GM18517 (cell line): ENCODE data around the gene CDK16.
A peak's percentile ranks its signal among the peaks of the same experiment; 100 is the strongest.

Experiments used
- ATAC-seq: cut with Tn5 transposase; IDR thresholded peaks from one replicate; pipeline ENCODE4 v1.9.1; 2021; ENCODE audit warnings: mild to moderate bottlenecking, moderate library complexity; ENCODE audit not compliant: unreplicated experiment

CDK16 gene

DNA sequence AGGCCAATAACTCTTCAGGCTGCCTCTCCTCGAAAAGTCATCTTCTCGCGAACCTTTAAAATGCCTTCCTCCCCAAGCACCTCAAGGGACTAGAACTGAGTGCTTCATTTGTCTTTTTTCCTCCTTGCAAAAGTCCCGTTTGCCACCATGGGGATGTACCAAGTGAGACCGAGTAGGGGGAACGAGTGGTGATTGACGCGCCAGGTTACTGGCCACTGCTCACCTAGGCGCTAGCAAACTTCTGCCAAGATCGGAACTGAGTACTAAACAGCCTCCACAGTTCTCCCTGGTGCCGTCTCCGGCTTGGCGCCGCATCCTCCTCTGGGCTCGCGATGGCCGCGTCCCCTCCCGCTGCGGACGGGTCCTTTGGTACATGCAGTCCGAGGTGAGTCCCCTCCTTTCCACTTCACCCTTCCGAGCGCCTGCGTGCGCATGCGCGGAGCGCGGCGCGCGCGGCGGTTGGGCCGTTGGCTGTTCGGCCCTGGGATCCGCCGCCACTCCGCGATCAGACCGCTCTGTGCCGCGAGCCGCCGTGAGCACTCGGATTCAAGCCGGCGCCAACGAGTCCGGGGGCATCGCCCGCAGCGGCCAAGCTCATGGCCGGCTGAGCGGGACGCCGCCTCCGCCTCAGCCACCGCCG, at the start of gene CDK16:
CDK16 (plus strand) TSS at position 402 of the 640 bp plus-strand sequence. CDS start 4,877 bp downstream, outside the sequence.
- ATAC-seq, result peak; percentile 44

DNA sequence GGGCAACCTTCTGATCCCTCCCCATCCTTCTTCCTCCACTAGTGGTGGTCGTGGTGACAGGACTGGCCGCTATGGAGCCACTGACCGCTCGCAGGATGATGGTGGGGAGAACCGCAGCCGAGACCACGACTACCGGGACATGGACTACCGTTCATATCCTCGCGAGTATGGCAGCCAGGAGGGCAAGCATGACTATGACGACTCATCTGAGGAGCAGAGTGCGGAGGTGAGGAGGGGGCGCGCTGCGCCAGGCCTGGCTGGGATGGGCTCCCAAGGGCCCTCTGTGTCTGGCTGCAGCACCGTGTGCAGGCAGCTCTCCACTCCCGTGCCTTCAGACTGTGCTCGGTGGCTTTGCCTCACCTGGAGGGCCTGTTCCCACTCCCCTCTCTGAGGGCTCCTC, 49.2 kb upstream of the CDK16 start:
- ATAC-seq, result no peak

DNA sequence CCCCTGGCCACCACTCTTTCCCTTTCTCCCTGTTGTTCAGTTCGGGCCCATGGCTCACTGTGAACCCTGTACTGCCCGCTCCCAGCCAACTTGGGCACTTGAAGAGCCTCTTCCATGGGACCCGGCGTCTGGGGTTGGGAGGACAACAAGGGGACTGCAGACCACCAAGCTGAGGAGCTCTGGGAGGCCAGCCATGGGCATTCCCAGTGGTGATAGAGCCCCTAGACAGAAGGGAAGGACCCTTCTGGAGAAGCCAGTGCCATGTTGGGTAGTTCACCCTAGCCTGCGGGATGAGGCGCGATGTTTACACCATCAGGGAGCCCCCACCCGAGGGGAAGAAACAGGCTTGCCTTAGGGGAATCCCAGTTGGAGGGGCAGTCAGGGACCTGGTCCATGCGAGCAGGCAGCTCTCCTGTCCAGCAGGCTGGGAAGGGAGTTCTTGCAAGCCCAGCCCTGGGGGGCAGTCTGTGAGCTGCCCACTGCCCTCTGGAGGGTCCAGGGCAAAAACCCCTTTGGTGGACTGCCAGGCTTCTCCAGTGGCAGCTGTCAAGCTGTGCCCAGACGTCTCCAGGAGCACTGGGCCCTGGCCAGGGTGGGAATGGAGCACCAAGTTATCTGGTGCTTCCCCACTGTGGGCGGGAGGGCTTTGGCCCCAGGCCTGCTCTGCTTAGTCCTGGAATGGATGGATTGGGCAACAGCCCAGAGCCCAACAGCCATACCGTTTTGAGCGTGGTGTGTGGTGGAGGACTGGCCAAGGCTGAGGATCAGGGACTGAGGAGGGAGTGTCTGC, 48.6 kb upstream of the CDK16 start:
- ATAC-seq, result no peak

DNA sequence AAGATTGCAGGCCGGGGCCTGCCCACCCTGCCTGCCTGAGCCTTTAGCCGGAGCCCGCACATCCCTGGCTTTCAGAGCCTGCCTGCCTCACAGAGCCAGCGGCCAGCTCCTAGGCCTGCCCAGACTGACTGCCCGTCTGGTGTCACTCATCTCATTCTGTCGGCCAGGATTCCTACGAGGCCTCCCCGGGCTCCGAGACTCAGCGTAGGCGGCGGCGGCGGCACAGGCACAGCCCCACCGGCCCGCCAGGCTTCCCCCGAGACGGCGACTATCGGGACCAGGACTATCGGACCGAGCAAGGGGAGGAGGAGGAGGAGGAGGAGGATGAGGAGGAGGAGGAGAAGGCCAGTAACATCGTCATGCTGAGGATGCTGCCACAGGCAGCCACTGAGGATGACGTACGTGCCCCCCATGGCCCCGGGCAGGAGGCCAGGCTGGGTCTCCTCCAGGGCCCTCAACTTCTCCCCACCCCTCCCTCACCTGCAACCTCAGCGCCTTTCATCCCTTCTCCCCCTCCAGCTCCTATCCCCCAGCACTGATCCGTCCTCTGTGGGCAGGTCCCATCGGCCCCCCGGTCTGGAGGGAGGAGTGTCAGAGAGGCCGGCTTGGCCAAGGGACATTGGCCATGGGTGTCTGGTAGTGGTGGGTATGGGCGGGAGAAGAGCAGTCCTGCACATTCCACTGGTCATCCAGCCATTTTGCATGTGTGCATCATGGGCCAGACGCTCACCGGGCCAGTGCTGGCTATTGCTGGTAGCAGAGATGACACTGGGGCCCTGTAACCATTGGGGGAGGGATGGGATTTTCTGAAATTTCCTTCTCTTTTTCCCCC, 47.4 kb upstream of the CDK16 start:
- ATAC-seq, result no peak

DNA sequence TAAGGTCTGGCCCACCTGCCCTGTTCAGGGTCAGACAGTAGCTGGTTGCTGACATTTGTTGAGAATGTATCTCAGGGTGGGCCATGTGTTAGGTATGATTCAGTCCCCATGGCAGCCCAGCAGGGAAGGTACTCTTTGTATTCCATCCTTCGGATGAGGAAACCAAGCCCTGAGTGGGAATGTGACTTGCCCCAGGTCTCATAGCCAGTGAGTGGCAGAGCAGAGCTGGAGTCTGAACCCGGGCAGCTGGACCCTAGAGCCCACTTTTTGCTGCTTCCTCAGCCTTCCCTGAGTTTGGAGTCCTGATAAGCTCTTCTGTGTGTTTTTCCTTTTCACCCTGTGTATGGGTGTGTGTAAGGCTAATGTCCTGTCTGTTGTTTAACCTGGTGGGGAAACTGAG, 46.5 kb upstream of the CDK16 start:
- ATAC-seq, result no peak

DNA sequence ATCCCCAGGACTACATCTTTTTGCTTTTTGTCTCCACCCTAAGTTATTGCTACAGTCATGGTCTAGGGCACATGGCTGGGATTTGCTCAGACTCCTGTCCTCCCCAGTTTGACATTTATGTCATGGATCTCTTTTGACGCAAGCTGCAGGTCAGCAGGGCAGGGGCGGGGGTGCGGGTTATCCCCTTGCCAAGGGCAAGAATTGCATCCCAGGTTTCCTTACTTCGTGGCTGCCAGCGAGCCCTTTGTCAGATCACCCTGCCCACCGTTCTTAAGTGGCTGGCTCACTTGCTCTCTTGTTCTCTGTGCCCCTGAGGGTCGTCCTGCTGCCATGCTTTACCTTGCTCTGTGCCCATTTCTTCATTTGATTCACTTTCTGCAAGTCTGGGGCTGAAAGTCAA, 45.9 kb upstream of the CDK16 start:
- no peak for ATAC-seq

DNA sequence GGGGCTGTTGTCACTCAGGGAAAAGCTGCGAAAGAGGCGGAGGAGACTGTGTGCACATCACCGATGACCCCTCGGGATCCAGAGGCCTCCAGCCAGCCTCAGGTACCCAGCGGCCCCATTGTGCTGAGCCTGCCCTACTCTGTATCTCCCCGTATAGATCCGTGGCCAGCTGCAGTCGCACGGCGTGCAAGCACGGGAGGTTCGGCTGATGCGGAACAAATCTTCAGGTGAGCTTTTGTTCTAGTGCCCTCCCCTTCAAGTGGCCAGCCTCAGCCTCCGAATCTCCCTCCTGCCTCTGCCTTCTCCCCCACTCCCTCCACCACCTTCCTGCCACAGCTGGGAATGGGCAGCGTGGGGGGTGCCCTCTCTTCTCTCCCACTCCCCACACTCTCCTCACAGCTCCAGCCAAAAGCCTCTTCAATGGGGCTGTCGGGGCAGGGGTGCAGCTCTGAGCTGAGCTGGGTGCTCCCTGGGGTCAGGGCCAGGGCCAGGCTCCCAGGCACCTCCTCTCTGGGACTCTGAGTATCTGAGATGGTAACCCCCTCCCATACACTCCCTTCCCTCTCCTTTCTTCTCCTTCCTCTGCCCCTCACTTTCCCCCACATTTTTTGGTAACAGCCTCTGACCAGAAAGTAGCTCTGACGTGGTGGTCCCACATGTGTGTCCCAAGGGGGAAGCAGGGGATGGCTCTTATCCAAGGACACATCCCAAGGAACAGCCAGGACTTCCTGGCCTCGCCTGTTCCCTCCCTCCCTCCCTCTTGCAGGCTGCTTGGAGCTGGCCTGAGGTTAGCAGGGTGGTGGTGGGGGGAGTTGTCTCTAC, 45.3 kb upstream of the CDK16 start:
- no peak for ATAC-seq

DNA sequence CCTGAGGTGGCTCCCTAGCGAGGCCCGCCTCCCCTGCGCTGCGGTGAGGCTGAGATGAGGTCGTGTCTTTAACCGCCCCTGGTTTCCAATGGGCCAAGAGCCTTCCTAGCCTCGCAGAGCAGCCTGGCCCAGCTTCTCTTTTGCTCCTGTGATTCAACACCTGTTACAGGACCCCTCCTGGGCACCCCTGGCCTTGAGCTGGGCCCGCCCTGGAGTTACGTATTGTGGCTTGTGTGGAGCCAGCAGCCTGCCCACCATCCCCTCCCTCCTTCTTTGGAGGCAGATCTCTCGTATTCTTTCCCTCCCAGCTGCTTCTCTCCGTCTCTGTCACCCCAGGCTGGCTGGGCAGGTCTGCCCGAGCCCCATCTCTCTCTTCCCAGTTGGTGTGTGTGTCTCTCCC, 44.1 kb upstream of the CDK16 start:
- no peak for ATAC-seq

DNA sequence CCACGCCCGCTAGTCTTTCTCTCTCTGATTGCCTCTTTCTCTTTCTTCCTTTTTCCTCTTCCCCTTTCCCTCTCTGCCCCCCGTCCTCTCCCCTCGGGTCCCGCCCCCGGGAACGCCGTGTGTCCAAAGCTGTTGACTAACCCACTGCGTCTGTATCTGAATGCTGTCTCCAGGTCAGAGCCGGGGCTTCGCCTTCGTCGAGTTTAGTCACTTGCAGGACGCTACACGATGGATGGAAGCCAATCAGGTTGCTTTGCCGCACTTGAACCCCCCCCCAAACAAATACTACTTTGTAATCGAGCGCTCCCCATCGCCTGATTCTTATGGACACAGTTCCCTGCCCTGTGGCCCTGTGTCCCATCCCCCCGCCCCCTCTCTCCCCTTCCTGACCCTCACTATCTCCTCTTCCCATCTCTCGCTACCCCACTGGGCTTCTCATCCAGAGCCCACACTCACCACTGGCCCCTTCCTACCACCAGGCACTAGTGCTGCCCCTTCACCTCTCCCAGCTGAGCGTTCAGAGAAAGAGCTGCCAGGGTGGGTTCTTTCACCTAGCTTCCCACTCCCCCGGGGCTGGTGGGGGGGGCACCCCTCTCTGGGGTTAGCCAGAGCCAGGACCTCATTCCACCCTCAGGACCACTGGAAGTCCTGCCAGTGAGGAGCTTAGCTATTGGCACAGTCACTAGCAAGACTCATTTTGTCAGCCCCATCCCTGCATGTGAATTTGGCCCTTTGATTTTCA, 43.5 kb upstream of the CDK16 start:
- ATAC-seq, result no peak

DNA sequence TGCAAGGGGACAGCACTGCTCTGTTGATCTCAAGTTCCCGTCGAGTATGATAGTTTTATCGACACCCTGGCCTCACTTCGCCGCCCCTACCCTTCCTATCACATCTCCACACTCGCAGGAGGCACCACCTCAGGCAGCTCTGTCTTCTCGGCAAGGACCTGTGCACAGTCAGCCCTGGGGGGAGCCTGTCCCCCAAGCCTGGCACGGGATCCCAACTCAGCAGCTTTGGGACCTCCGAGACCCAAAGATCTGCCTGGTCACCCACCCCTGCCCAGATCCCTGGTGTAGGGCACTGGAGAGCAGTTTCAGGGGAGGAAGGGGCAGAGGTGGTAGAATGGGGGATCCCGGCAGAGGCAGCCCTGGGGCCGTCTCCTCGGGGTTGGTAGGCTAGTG, 42.9 kb upstream of the CDK16 start:
- no peak for ATAC-seq

DNA sequence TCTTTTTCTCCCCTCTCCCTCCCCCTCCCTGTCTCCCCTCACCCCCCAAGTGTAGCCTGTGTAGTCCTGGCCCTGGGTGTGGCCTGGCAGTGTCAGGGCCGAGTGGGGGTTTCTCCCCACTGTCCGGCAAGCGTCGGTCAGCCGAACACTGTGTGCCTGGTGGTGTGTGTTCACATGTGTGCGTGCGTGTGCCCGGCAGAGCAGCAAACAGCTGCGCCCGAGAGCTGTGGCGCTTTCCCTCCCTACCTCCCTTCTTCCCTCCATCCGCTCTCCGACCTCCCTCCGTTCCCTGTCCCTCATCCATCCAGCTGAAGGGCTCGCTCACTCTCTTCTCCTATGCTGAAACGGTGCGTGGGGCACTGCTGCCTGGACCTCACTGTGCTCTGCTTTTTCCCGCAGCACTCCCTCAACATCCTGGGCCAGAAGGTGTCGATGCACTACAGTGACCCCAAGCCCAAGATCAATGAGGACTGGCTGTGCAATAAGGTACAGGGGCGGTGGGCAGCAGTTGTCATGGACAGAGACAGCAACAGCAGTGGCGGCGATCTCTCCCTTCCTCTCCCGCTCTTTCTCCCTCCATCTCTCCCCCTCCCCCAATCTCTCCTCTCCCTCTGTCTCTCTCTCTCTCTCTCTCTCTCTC, 42.3 kb upstream of the CDK16 start:
- no peak for ATAC-seq

DNA sequence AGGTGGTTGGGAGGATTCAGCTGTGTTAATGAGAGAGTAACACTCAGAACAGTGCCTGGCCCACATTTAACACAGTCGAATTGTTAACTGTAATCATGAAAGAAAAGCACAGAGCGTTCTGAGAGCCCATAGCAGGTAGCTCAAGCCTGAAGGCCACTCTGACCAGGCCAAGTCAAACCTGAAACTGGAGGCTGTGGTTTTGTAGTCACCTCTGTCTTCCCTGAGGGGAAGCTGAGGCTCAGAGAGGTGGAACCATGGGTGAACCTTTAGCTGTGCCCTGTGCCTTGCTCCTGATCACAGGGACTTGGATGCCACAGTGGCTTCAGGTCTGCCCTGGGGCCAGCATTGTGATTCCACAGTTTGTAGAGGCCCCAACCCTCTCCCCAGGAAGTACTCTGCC, 41.4 kb upstream of the CDK16 start:
- no peak for ATAC-seq

DNA sequence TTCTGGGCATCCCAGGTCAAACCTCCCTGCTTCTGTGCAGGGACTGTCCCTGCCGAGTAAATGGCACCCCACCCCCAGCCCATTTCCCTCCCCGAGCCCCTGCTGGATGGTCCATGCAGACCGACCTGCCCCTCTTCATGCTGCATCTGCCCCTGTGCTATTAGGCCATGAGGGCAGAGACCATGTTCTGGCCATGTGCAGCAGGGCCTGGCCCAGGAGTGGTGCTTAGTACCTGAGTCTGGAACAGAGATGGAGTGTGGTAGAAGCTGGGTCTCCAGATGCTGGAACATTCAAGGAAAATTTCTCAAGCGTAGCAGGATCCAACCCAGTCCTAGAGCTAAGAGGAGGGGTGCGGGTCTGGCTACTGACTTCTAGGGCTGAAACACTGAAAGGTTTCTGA, 40.1 kb upstream of the CDK16 start:
- ATAC-seq, result no peak

DNA sequence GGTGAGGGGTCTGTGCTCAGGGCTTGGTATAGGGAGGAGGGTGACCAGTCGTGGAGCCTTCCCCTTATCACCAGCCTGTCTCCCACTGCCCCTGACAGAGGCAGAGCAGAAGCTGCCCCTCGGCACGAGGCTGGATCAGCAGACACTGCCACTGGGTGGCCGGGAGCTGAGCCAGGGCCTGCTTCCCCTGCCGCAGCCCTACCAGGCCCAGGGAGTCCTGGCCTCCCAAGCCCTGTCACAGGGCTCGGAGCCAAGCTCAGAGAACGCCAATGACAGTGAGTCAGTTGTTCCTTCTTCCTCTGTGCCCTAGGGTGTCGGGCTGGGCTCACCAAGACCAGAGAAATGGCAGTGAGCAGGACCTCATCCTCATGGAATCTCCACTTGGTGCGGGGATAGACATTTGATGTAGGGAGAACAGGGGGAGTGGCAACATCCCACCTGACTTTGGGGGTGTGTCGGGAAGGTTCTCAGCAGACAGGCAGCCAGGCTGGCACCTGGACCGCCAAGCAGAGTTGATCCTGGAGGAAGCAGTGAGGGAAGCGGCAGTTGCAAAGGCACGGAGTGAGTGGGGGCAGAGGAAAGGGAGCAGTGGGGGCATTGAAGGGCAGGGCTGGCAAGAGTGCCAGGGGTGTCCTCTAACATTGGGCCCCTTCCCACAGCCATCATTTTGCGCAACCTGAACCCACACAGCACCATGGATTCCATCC, 39.1 kb upstream of the CDK16 start:
- ATAC-seq, result no peak

DNA sequence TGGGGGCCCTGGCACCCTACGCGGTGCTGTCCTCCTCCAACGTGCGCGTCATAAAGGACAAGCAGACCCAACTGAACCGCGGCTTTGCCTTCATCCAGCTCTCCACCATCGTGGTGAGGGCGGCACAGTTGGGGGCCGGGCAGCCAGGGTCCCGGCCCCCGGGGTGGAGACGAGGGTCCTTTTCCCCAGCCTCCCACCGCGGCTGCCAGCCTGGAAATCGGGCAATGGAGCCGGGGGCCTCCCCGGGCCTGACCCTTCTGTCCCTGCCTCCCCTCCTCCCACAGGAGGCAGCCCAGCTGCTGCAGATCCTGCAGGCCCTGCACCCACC, 38.6 kb upstream of the CDK16 start:
- no peak for ATAC-seq

DNA sequence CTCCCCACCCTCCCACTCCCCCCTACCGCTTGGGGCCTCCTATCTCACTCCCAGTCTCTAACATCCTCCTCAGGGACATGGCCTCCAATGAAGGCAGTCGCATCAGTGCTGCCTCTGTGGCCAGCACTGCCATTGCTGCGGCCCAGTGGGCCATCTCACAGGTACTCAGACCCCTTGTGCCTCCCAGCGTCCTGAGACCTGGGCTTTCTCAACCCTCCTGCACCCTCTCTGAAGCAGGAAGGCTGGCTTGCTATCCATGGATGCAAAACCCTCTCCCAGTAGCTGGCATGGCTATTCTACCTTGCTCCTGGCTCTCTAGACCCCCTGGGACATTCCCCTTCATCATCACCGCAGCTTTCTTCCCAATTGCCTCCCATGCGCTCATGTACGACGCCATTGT, 38.1 kb upstream of the CDK16 start:
- ATAC-seq, result no peak

DNA sequence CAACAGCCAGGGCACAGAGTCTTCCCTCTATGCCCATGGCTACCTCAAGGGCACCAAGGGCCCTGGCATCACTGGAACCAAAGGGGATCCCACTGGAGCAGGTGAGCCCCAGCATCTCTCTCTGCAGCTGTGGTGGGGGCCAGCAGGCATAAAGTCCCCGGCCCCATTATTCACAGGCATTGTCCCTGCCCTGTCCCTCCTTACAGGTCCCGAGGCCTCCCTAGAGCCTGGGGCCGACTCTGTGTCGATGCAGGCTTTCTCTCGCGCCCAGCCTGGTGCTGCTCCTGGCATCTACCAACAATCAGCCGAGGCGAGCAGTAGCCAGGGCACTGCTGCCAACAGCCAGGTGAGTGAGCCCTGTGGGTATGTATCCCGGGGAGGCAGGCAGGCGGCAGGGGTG, 37.2 kb upstream of the CDK16 start:
- no peak for ATAC-seq

DNA sequence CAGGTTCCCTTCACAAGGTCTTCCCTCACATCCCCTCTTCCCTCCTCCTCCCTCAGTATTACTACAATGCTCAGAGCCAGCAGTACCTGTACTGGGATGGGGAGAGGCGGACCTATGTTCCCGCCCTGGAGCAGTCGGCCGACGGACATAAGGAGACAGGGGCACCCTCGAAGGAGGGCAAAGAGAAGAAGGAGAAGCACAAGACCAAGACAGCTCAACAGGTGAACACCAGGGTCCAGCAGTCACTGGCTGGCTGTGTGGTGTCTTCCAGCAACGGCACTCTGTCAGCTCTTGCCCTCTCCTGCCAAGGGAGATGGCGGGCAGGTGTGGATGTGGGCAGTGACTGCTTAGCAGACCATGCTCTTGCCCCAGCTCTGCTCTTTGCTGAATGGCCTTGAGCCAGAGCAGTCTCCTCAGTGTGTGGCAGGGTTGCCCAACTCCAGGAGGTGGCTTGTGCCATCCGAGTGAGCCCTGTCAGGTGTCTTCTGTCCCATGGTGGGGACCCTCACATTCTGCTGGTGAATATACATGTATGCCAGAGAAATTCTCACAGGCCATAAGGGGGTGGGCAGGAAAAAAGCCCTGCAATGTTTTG, 36.3 kb upstream of the CDK16 start:
- ATAC-seq, result no peak

DNA sequence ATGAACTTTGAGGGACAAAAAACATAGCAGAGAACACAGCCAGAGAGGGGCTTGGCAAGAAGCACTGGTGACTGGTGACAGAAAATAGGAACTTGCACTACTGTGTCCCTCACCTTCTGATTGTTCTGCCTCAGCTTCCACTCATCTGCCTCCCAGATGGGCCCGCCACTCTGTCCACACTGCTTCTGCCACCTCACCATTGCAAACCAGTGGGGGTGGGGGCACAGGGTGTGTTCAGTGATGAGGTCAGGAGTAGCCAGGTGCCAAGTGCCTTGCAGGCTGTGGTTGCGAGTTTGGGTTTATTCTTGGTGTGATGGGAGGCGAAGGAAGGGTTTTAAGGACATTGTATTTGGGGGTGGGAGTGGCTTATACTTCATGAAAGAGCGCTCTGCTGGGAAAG, 34.0 kb upstream of the CDK16 start:
- no peak for ATAC-seq
